SK-N-SH (cell line): ENCODE results near the gene TP53BP1. TPM values are rescaled to one million over a fixed set of nuclear protein-coding genes. Genes with fewer than 3 reads are reported as not detected.

ENCODE experiments used
- CTCF ChIA-PET: fragments of 300-600, 350-600 bp; formaldehyde crosslinking; extraction: SDS; loops from one replicate; lab custom pipeline; 2021; lab: Yijun Ruan, JAX
- POLR2A ChIA-PET: fragments of 350-600 bp; sonication (Branson Sonifier 250); formaldehyde crosslinking; extraction: SDS; loops from one replicate; lab custom pipeline; 2020; ENCODE audit warnings: antibody characterized with exemption, inconsistent platforms; lab: Yijun Ruan, JAX
- DNase-seq: peaks from one replicate; pipeline ENCODE4 v3.0.0; 2012
- H2AFZ ChIP-seq: fragments of 200-600 bp; sonication (generic); 2 replicates; pipeline ENCODE4 v1.8.1; 2016; ENCODE audit warnings: antibody characterized with exemption, mild to moderate bottlenecking, low read depth
- H3F3A ChIP-seq: fragments of 200-600 bp; sonication (generic); replicated peaks from 2 replicates; pipeline ENCODE3; 2016; ENCODE audit warnings: antibody characterized with exemption, mild to moderate bottlenecking; ENCODE audit not compliant: insufficient read depth
- H3K27ac ChIP-seq, 2 experiments: fragments of 200-500 bp in 1 of 2; fragments of 200-600 bp in 1 of 2; sonication (Bioruptor generic) in 1 of 2; sonication (generic), shearing (Covaris generic) in 1 of 2; 2 replicates each; pipeline versions ENCODE4 v1.5.1 to v1.6.1; 2014 to 2016; ENCODE audit warnings: low read depth in 2 of 2, inconsistent platforms in 1 of 2, low read length in 1 of 2, mild to moderate bottlenecking in 1 of 2, mixed read lengths in 1 of 2
- H3K27me3 ChIP-seq: fragments of 200-600 bp; sonication (generic), shearing (Covaris generic); 2 replicates; pipeline ENCODE4 v1.6.1; 2016; ENCODE audit warnings: mixed run types; ENCODE audit not compliant: insufficient read depth
- H3K36me3 ChIP-seq, 2 experiments: fragments of 200-500 bp in 1 of 2; fragments of 200-600 bp in 1 of 2; sonication (Bioruptor generic) in 1 of 2; sonication (generic) in 1 of 2; replicated peaks in 1 of 2; 2 replicates each; pipeline versions ENCODE3 to v1.5.1; 2014 to 2016; ENCODE audit warnings: low read length in 1 of 2, mild to moderate bottlenecking in 1 of 2; ENCODE audit not compliant: insufficient read depth in 2 of 2, control insufficient read depth in 1 of 2
- H3K4me1 ChIP-seq, 2 experiments: fragments of 200-500 bp in 1 of 2; fragments of 200-600 bp in 1 of 2; sonication (Bioruptor generic) in 1 of 2; sonication (generic), shearing (Covaris generic) in 1 of 2; 2 replicates each; pipeline versions ENCODE4 v1.5.1 to v1.6.1; 2014 to 2016; ENCODE audit warnings: low read depth in 1 of 2, low read length in 1 of 2, mixed run types in 1 of 2; ENCODE audit not compliant: insufficient read depth in 2 of 2, control insufficient read depth in 1 of 2
- H3K4me2 ChIP-seq: fragments of 200-600 bp; sonication (generic), shearing (Covaris generic); 2 replicates; pipeline ENCODE4 v1.6.1; 2017; ENCODE audit warnings: mixed run types
- H3K4me3 ChIP-seq, 2 experiments: fragments of 200-500 bp in 1 of 2; fragments of 200-600 bp in 1 of 2; sonication (Bioruptor generic) in 1 of 2; sonication (generic), shearing (Covaris generic) in 1 of 2; 2 replicates each; pipeline versions ENCODE4 v1.5.1 to v1.8.1; 2014 to 2016; ENCODE audit warnings: low read depth in 2 of 2, inconsistent platforms in 1 of 2, low read length in 1 of 2, mild to moderate bottlenecking in 1 of 2, mixed read lengths in 1 of 2, moderate library complexity in 1 of 2
- H3K79me2 ChIP-seq: fragments of 200-600 bp; sonication (generic); 2 replicates; pipeline ENCODE4 v1.8.1; 2017; ENCODE audit warnings: mild to moderate bottlenecking; ENCODE audit not compliant: insufficient read depth
- H3K9ac ChIP-seq: fragments of 200-600 bp; sonication (generic); 2 replicates; pipeline ENCODE4 v1.6.1; 2017; ENCODE audit warnings: mixed run types
- H3K9me2 ChIP-seq: fragments of 200-600 bp; sonication (generic); 2 replicates; pipeline ENCODE4 v1.6.1; 2017; ENCODE audit warnings: mixed run types
- H3K9me3 ChIP-seq: fragments of 200-600 bp; sonication (generic); 2 replicates; pipeline ENCODE4 v1.6.1; 2017; ENCODE audit warnings: mixed run types, mild to moderate bottlenecking, moderate library complexity
- H4K20me1 ChIP-seq: fragments of 200-600 bp; sonication (generic); 2 replicates; pipeline ENCODE4 v1.6.1; 2017; ENCODE audit warnings: mild to moderate bottlenecking, mixed run types; ENCODE audit not compliant: insufficient read depth
- CHD2 ChIP-seq: fragments of 150-350 bp; IDR thresholded peaks from 2 replicates; pipeline ENCODE4 v1.6.1; 2018; ENCODE audit warnings: low read length; ENCODE audit not compliant: partially characterized antibody
- ELF1 ChIP-seq: IDR thresholded peaks from 2 replicates; pipeline ENCODE4 v1.4.0; 2012
- FOSL2 ChIP-seq: IDR thresholded peaks from 2 replicates; pipeline ENCODE4 v1.4.0; 2012; ENCODE audit warnings: low read depth, mild to moderate bottlenecking, moderate library complexity, borderline replicate concordance
- GABPA ChIP-seq: IDR thresholded peaks from 2 replicates; pipeline ENCODE4 v1.4.0; 2012; ENCODE audit warnings: low read depth, mild to moderate bottlenecking
- JUND ChIP-seq: IDR thresholded peaks from 2 replicates; pipeline ENCODE4 v1.4.0; 2012
- MAX ChIP-seq: IDR thresholded peaks from 2 replicates; pipeline ENCODE4 v1.4.0; 2012; ENCODE audit warnings: low read depth
- MXI1 ChIP-seq: IDR thresholded peaks from 2 replicates; pipeline ENCODE4 v1.6.1; 2012; ENCODE audit warnings: mild to moderate bottlenecking, low read depth, low read length, improper control_type of control experiment
- POLR2AphosphoS5 ChIP-seq: IDR thresholded peaks from 2 replicates; pipeline ENCODE4 v1.6.1; 2012; ENCODE audit warnings: low read depth, low read length
- RCOR1 ChIP-seq: fragments of 150-350 bp; IDR thresholded peaks from 2 replicates; pipeline ENCODE4 v1.6.1; 2017; ENCODE audit warnings: antibody characterized with exemption, low read length
- RFX5 ChIP-seq: IDR thresholded peaks from 2 replicates; pipeline ENCODE4 v1.6.1; 2012; ENCODE audit warnings: mild to moderate bottlenecking, improper control_type of control experiment, low read length
- TCF12 ChIP-seq: IDR thresholded peaks from 2 replicates; pipeline ENCODE4 v1.4.0; 2012
- TEAD4 ChIP-seq: IDR thresholded peaks from 2 replicates; pipeline ENCODE4 v1.4.0; 2012; ENCODE audit warnings: mild to moderate bottlenecking, borderline replicate concordance; ENCODE audit not compliant: insufficient read depth
- ZBTB33 ChIP-seq: IDR thresholded peaks from 2 replicates; pipeline ENCODE4 v1.4.0; 2012; ENCODE audit warnings: low read depth, borderline replicate concordance
- WGBS: methylation state at CpG from one replicate; pipeline ENCODE4 v1.1.6; 2017; ENCODE audit warnings: low lambda C conversion rate; 5-methylcytosine and 5-hydroxymethylcytosine counted together
- polyA plus RNA-seq, 3 experiments: library from polyadenylated mRNA; depleted of rRNA; stranded (reverse); fragments of >200 nt; gene quantifications; 2 replicates each; pipeline ENCODE4 v1.2.3, GENCODE V29; 2012
- TF ChIP-seq, protein P1 (sequence below): fragments of 150-350 bp; IDR thresholded peaks from 2 replicates; pipeline ENCODE4 v1.6.1; 2016; ENCODE audit warnings: mild to moderate bottlenecking, low read depth, low read length
- TF ChIP-seq, protein P2 (sequence below): IDR thresholded peaks from 2 replicates; pipeline ENCODE4 v1.4.0; 2012; ENCODE audit warnings: low read depth, borderline replicate concordance

The TP53BP1 gene
- polyA plus RNA-seq, 1 of the 3 experiments (the other 2 are of a cell fraction): 27.1 TPM

- no peak for DNase-seq
- WGBS: 98% methylated on average over 7 of the region's 7 CpGs
- H3F3A ChIP-seq: no peaks in the 10 kb centered on the region
- peaks cover 26% of the 10 kb centered on the region for H3K9me3 ChIP-seq
- no peaks in the 10 kb centered on the region for H3K27me3 ChIP-seq
- H3K36me3 ChIP-seq: peaks cover 68 to 85% of the 10 kb centered on the region in 2 experiments
- peak overlapping the region in 1 of 2 experiments; percentile 23; a peak in 1 of 4 replicates for H3K4me3 ChIP-seq
- ChIA-PET CTCF (interaction anchor here (1.1 to 1.3 kb wide), 3 partner anchors 21 to 153 kb away, joined by 3 to 4 read pairs (median 4); no protein-coding TSS in a partner anchor), POLR2A (interaction anchor here (1.2 kb wide), 1 partner anchor 9 kb away, joined by 3 read pairs; the partner anchor contains the start of genes TUBGCP4 and ZSCAN29)
- H3K27ac ChIP-seq: no peak overlapping the region
- no peak for TF ChIP-seq CHD2
- TF ChIP-seq POLR2AphosphoS5: no peak
- no peak for TF ChIP-seq MAX
- TF ChIP-seq, protein P1, sequence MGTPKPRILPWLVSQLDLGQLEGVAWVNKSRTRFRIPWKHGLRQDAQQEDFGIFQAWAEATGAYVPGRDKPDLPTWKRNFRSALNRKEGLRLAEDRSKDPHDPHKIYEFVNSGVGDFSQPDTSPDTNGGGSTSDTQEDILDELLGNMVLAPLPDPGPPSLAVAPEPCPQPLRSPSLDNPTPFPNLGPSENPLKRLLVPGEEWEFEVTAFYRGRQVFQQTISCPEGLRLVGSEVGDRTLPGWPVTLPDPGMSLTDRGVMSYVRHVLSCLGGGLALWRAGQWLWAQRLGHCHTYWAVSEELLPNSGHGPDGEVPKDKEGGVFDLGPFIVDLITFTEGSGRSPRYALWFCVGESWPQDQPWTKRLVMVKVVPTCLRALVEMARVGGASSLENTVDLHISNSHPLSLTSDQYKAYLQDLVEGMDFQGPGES: no peak
- TF ChIP-seq GABPA: no peak
- no peak for TF ChIP-seq TEAD4
- TF ChIP-seq ELF1: no peak
- no peak for TF ChIP-seq RFX5
- H3K9ac ChIP-seq: no peak overlapping the region
- H3K9me2 ChIP-seq: no peaks in the 10 kb centered on the region
- peaks cover 18% of the 10 kb centered on the region; the same call in 1 of the 2 replicates for H3K79me2 ChIP-seq
- H2AFZ ChIP-seq: no peak overlapping the region
- H3K4me1 ChIP-seq: no peaks in the 10 kb centered on the region
- H3K4me2 ChIP-seq: no peak overlapping the region
- no peaks in the 10 kb centered on the region for H4K20me1 ChIP-seq
These were observed 131.5 kb downstream of the TP53BP1 start for GRCh38 chr15:43361313-43361903.

DNA sequence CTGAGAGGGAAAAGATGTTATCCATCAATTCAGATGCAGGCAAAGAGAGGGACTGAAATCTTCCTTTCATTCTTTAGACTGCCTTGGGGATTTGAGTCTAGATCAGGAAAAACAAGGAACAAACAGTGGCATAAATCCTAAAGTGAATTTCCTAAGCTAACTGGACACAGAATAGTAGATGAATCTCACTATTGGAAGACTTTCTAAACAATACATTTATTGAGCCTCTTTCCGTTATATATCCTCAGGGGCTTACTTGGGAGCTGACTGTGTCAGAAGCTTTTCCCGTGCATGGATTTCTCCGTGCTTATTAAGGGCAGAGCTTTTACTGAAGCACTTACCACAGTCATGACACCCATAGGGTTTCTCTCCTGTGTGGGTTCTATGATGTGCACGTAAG, 132.1 kb downstream of the TP53BP1 start:
- Histone ChIP-seq H3K4me1 (no peaks in the 10 kb centered on the region), H3K27ac (no peak overlapping the region), H3K36me3 (peaks cover 62 to 81% of the 10 kb centered on the region in 2 experiments), H3K79me2 (peaks cover 18% of the 10 kb centered on the region; the same call in 1 of the 2 replicates), H3K27me3 (no peaks in the 10 kb centered on the region), H2AFZ (no peak overlapping the region), H4K20me1 (no peaks in the 10 kb centered on the region), H3K9me3 (peaks cover 26% of the 10 kb centered on the region), H3K4me3 (peak overlapping the region in 1 of 2 experiments; percentile 23; a peak in 1 of 4 replicates), H3F3A (no peaks in the 10 kb centered on the region), H3K9me2 (no peaks in the 10 kb centered on the region), H3K9ac (no peak overlapping the region), H3K4me2 (no peak overlapping the region)
- CTCF ChIA-PET: interaction anchor here (0.8 to 1.3 kb wide), 3 partner anchors 9 to 76 kb away, joined by 3 to 4 read pairs (median 4); no protein-coding TSS in a partner anchor
- TF ChIP-seq ZBTB33 (no peak), RCOR1 (no peak), FOSL2 (no peak), TCF12 (no peak), MXI1 (no peak), JUND (no peak), ELF1 (no peak)
- TF ChIP-seq, protein P2, sequence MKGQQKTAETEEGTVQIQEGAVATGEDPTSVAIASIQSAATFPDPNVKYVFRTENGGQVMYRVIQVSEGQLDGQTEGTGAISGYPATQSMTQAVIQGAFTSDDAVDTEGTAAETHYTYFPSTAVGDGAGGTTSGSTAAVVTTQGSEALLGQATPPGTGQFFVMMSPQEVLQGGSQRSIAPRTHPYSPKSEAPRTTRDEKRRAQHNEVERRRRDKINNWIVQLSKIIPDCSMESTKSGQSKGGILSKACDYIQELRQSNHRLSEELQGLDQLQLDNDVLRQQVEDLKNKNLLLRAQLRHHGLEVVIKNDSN: no peak
- no peak for DNase-seq
- POLR2A ChIA-PET: interaction anchor here (1.2 kb wide), 1 partner anchor 10 kb away, joined by 3 read pairs; the partner anchor contains the start of genes TUBGCP4 and ZSCAN29
- WGBS: 87% methylated on average over 4 of the region's 4 CpGs
